Body of pancreas (tissue), 4 donors: ENCODE results near the gene OOEP. TPM values are rescaled to one million over a fixed set of nuclear protein-coding genes. Genes with fewer than 3 reads are reported as not detected.
"Not testable (repeated sequence)": the region's sequence is repeated elsewhere in the genome, so short reads cannot be mapped to it uniquely, and the experiment has no call there.

ENCODE experiments used
- ATAC-seq: fragments of 150-250 bp; one replicate; pipeline ENCODE4 v1.9.1; 2016
- DNase-seq, 4 donors: peaks; one replicate each; pipeline ENCODE4 v3.0.0-alpha.2; 2019
- H3K27ac ChIP-seq, 4 donors: fragments of 200-600 bp; sonication (generic); 1 replicate in 3 of 4; 2 replicates in 1 of 4; pipeline versions ENCODE4 v1.5.1 to v1.6.1; 2016 to 2019; ENCODE audit warnings: mild to moderate bottlenecking in 1 of 4, mixed read lengths in 1 of 4, moderate library complexity in 1 of 4
- H3K27me3 ChIP-seq, 2 donors: fragments of 200-600 bp; sonication (generic); one replicate each; pipeline ENCODE4 v1.6.0; 2016; ENCODE audit warnings: mild to moderate bottlenecking in 1 of 2
- H3K36me3 ChIP-seq, 2 donors: fragments of 200-600 bp; sonication (generic); replicated peaks in 1 of 2; 2 replicates each; pipeline ENCODE4 v1.5.1; 2016; ENCODE audit warnings: low read depth in 2 of 2; ENCODE audit not compliant: insufficient read depth in 1 of 2
- H3K4me1 ChIP-seq: fragments of 200-600 bp; sonication (generic); one replicate; pipeline ENCODE4 v1.6.0; 2016
- H3K4me3 ChIP-seq, 2 donors: fragments of 200-600 bp; sonication (generic); 1 replicate in 1 of 2; 2 replicates in 1 of 2; pipeline ENCODE4 v1.5.1; 2016 to 2019
- H3K9me3 ChIP-seq, 3 donors: fragments of 200-600 bp; sonication (generic); 1 replicate in 2 of 3; 2 replicates in 1 of 3; pipeline ENCODE4 v1.5.1; 2016
- POLR2A ChIP-seq, 3 donors: fragments of 450-650 bp; IDR thresholded peaks; one replicate each; pipeline ENCODE4 v1.6.1; 2016; ENCODE audit warnings: antibody characterized with exemption in 3 of 3, mild to moderate bottlenecking in 2 of 3
- WGBS, 2 donors: methylation state at CpG; one replicate each; pipeline ENCODE4 v1.1.5; 2017; 5-methylcytosine and 5-hydroxymethylcytosine counted together
- intact Hi-C: fragments of 100-400 bp; cut with DNase I; formaldehyde crosslinking; loops from one replicate; pipeline ENCODE4 v1.15.1; 2023
- total RNA-seq, 2 donors: library from RNA; depleted of rRNA; stranded (reverse); fragments of >200 nt; gene quantifications; one replicate each; pipeline ENCODE4 v1.1.0, GENCODE V29; 2016
- TF ChIP-seq, protein P1 (sequence below), 7 experiments: fragments of 450-650 bp in 4 of 7; fragments of 200-600 bp in 3 of 7; sonication (generic) in 3 of 7; IDR thresholded peaks; one replicate each; pipeline ENCODE4 v1.5.1; 2016 to 2019; ENCODE audit warnings: antibody characterized with exemption in 7 of 7

The OOEP gene
- total RNA-seq, 2 donors from 2014 or later: not detected

DNA sequence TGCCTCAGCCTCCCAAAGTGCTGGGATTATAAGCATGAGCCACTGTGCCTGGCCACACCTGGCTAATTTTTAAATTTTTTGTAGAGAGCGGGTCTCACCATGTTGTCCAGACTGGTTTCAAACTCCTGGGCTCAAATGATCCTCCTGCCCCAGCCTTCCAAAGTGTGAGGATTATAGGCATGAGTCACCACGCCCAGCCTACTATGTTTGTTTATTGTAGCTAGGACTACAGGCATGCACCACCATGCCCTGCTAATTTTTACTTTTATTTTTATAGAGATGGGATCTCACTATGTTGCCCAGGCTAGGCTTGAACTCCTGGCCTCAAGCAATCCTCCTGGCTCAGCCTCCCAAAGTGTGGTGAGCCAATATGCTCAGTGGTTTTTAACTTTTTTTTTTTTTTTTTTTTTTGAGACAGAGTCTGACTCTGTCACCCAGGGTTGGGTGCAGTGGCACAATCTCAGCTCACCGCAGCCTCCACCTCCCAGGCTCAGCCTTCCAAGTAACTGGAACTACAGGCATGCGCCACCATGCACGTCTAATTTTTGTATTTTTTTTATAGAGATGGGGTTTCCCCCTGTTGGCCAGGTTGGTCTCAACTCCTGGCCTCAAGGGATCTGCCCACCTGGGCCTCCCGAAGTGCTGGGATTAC, 12.9 kb upstream of the OOEP start:
- Histone ChIP-seq H3K27ac (no peak overlapping the region), H3K4me1 (no peaks in the 10 kb centered on the region), H3K36me3 (no peaks in the 10 kb centered on the region), H3K9me3 (no peaks in the 10 kb centered on the region), H3K27me3 (no peaks in the 10 kb centered on the region), H3K4me3 (no peak overlapping the region)
- intact Hi-C loops: no loop called here
- TF ChIP-seq POLR2A (IDR thresholded peaks at IDR 0.05): no peak
- TF ChIP-seq, protein P1, sequence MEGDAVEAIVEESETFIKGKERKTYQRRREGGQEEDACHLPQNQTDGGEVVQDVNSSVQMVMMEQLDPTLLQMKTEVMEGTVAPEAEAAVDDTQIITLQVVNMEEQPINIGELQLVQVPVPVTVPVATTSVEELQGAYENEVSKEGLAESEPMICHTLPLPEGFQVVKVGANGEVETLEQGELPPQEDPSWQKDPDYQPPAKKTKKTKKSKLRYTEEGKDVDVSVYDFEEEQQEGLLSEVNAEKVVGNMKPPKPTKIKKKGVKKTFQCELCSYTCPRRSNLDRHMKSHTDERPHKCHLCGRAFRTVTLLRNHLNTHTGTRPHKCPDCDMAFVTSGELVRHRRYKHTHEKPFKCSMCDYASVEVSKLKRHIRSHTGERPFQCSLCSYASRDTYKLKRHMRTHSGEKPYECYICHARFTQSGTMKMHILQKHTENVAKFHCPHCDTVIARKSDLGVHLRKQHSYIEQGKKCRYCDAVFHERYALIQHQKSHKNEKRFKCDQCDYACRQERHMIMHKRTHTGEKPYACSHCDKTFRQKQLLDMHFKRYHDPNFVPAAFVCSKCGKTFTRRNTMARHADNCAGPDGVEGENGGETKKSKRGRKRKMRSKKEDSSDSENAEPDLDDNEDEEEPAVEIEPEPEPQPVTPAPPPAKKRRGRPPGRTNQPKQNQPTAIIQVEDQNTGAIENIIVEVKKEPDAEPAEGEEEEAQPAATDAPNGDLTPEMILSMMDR (IDR thresholded peaks at IDR 0.05): no peak
- WGBS, 2 donors: 80 to 82% methylated on average over 6 of the region's 6 CpGs
- no peak for ATAC-seq
- no peak for DNase-seq

DNA sequence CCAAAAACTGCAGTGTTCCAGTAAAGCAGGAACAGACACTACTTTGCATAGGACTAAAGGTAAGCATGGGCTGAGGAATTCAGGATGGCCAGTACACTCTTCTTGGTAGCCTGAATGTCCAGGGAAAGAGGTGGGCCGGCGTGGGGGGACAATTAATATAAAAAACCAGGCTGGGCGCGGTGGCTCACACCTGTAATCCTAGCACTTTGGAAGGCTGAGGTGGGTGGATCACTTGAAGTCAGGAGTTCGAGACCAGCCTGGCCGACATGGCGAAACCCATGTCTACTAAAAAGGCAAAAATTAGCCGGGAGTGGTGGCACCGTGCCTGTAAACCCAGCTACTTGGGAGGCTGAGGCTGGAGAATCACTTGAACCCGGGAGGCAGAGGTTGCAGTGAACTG, 11.8 kb upstream of the OOEP start:
- H3K36me3 ChIP-seq, intact Hi-C loops, H3K27ac ChIP-seq, DNase-seq, H3K27me3 ChIP-seq, H3K4me3 ChIP-seq, H3K9me3 ChIP-seq, ATAC-seq, H3K4me1 ChIP-seq: not testable (repeated sequence)
- 87 to 95% methylated on average over 10 of the region's 10 CpGs for WGBS, 2 donors

DNA sequence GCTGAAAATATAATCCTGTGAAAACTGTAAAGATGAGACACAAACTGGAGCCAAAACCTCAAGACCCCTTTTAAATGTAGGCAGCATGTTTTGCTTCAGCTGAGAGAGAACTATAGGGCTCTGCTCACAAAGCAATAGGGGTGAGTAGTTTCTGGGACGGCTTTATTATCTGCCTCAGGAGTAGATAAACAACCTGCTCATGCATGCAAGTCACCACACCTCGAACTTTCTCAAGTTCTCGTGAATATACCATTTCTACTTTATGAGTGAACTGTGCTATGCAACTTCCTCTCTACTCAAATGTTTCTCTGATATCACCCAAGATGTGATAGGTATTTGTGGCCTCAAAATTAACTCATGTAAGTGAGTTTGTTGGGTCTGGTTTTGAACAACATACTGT, 7.5 kb upstream of the OOEP start:
- no peak for TF ChIP-seq POLR2A (IDR thresholded peaks at IDR 0.05)
- TF ChIP-seq, protein P1 (IDR thresholded peaks at IDR 0.05): no peak
- Histone ChIP-seq H3K9me3 (peaks cover 0 to under 1% (median 0%) of the 10 kb centered on the region in 3 donors), H3K27me3 (no peaks in the 10 kb centered on the region), H3K27ac (no peak overlapping the region), H3K4me1 (no peaks in the 10 kb centered on the region), H3K36me3 (no peaks in the 10 kb centered on the region), H3K4me3 (no peak overlapping the region)
- WGBS, 2 donors: 38 to 46% methylated on average over 3 of the region's 3 CpGs
- intact Hi-C loops: no loop called here
- no peak for ATAC-seq
- no peak for DNase-seq

DNA sequence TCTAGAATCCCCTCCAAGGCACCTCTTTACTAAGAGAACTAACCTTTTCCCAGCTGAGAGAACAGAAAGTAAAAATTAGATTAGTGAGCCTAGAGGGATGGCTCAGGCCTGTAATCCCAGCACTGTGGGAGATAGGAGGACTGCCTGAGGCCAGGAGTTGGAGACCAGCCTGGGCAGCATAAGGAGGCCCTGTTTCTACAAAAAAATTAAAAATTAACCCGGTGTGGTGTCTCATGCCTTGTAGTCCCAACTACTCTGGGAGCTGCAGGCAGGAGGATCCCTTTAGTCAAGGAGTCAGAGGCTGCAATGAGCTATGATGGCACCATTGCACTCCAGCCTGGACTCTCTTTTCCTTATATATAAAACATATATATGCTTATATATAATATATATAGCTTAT, 5.5 kb upstream of the OOEP start:
- intact Hi-C loops: no loop called here
- no peaks in the 10 kb centered on the region for H3K27me3 ChIP-seq
- WGBS, 2 donors: 67 to 80% methylated on average over 1 of the region's 1 CpG
- peaks cover 0 to 6% (median 0%) of the 10 kb centered on the region in 3 donors for H3K9me3 ChIP-seq
- H3K4me3 ChIP-seq: no peak overlapping the region
- H3K36me3 ChIP-seq: no peaks in the 10 kb centered on the region
- H3K27ac ChIP-seq: no peak overlapping the region
- TF ChIP-seq, protein P1 (IDR thresholded peaks at IDR 0.05): no peak
- TF ChIP-seq POLR2A (IDR thresholded peaks at IDR 0.05): no peak
- no peak for ATAC-seq
- H3K4me1 ChIP-seq: no peaks in the 10 kb centered on the region
- no peak for DNase-seq

DNA sequence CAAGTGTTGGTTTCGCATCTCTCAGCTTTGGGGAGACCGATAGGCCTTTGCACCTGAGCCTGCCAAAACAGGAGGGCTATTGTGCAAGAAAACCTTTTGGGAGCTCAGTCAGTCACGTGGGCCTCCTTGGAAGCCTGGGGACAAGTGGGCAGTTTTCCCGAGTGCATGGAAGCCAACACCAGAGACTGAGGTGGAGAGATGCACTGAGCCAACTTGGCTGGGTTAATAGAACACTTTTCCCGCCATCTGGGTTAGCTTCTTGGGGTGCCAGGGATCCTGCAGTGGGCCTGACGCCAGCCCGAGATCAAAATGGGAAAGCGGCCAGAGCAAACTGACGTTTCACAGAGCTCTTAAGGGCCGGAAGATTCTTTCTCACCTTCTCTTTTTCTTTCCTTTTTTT, 2.8 kb upstream of the OOEP start:
- no peak overlapping the region for H3K27ac ChIP-seq

More for the DNA sequence above, 2.8 kb upstream of the OOEP start:
- no peaks in the 10 kb centered on the region for H3K36me3 ChIP-seq
- H3K4me3 ChIP-seq: no peak overlapping the region
- DNase-seq (no peak), ATAC-seq (no peak)
- no peaks in the 10 kb centered on the region for H3K27me3 ChIP-seq
- WGBS, 2 donors: 66 to 74% methylated on average over 10 of the region's 10 CpGs
- intact Hi-C loops: no loop called here
- peaks cover 0 to 6% (median 0%) of the 10 kb centered on the region in 3 donors for H3K9me3 ChIP-seq
- H3K4me1 ChIP-seq: no peaks in the 10 kb centered on the region
- TF ChIP-seq, protein P1 (IDR thresholded peaks at IDR 0.05): no peak
- no peak for TF ChIP-seq POLR2A (IDR thresholded peaks at IDR 0.05)
